Mucosa of stomach (tissue), 1 donor: ENCODE results near the gene FBXL13.
"Not testable (repeated sequence)": the region's sequence is repeated elsewhere in the genome, so short reads cannot be mapped to it uniquely, and the experiment has no call there.

Experiments used
- H3K27me3 ChIP-seq: one replicate; pipeline ENCODE4 v1.7.0; 2013; ENCODE audit warnings: mild to moderate bottlenecking, low read length; ENCODE audit not compliant: control insufficient read depth, insufficient read depth
- H3K36me3 ChIP-seq: one replicate; pipeline ENCODE4 v1.7.0; 2013; ENCODE audit warnings: low read length; ENCODE audit not compliant: control insufficient read depth, insufficient read depth
- H3K4me1 ChIP-seq: one replicate; pipeline ENCODE4 v1.7.0; 2013; ENCODE audit warnings: mild to moderate bottlenecking, low read length; ENCODE audit not compliant: control insufficient read depth, insufficient read depth
- H3K4me3 ChIP-seq: one replicate; pipeline ENCODE4 v1.7.0; 2013; ENCODE audit warnings: low read length
- H3K9ac ChIP-seq: one replicate; pipeline ENCODE4 v1.7.0; 2013; ENCODE audit warnings: mild to moderate bottlenecking, low read length, moderate library complexity
- H3K9me3 ChIP-seq: one replicate; pipeline ENCODE4 v1.7.0; 2013; ENCODE audit warnings: mild to moderate bottlenecking, low read length, moderate library complexity; ENCODE audit not compliant: control insufficient read depth
- donor health status: Pancreatic carcinoma.

Gene FBXL13

DNA sequence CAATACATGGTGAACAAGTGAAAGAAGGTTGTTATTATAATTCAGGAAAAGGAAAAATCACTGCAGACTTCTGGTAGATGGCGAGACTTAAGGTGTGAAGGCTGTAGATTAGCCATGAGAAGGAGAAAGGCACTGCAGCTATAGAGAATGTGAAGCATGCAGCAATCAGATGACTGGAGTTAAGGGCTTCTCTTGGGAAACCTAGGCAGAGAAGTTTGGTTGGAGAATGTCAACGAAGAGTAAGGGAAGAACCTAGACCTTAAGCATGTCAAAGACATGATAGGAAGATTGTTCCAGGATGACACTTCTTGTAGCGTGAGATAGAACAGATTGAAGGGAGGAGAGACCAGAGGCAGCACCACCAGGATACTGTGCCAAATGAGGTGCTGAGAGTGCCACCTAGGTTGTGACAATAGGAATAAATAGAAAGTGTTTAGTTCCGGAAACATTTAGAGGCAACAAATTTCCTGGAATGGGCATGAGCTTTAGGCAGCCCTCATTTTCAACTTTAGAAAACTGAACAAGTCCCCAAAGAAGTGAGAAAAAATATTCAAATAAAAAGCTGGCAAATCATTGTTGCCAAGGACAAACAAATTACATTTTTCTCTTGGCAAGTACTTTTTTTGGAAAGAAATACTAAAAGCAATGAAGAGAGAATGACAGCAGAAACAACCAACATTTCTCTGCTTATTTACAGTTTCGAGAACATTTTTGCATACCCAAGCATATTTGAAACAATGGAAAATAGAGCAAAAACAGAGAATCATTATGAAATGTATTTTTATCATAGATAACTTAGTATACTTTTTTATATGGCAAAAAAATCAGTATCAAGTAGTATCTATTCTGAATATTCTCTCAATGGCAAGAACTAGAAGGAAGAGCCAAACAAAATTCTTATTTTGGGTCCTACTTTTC is 156.9 kb downstream of the FBXL13 start:
- no peaks in the 10 kb centered on the region for H3K4me1 ChIP-seq
- no peaks in the 10 kb centered on the region for H3K36me3 ChIP-seq
- H3K9ac ChIP-seq: no peak overlapping the region
- no peaks in the 10 kb centered on the region for H3K9me3 ChIP-seq
- H3K27me3 ChIP-seq: no peaks in the 10 kb centered on the region
- H3K4me3 ChIP-seq: no peak overlapping the region

GRCh38 chr7:102916881-102917280 is 157.7 kb downstream of the FBXL13 start:
- no peak overlapping the region for H3K9ac ChIP-seq
- H3K9me3 ChIP-seq: no peaks in the 10 kb centered on the region
- no peak overlapping the region for H3K4me3 ChIP-seq
- no peaks in the 10 kb centered on the region for H3K4me1 ChIP-seq
- no peaks in the 10 kb centered on the region for H3K27me3 ChIP-seq
- H3K36me3 ChIP-seq: no peaks in the 10 kb centered on the region

- no peak overlapping the region for H3K4me3 ChIP-seq
- no peaks in the 10 kb centered on the region for H3K36me3 ChIP-seq
- no peak overlapping the region for H3K9ac ChIP-seq
- no peaks in the 10 kb centered on the region for H3K27me3 ChIP-seq
- H3K4me1 ChIP-seq: no peaks in the 10 kb centered on the region
- H3K9me3 ChIP-seq: no peaks in the 10 kb centered on the region
Measured at GRCh38 chr7:102916426-102916825, 158.2 kb downstream of the FBXL13 start.

GRCh38 chr7:102914585-102914984 is 160.0 kb downstream of the FBXL13 start:
- no peaks in the 10 kb centered on the region for H3K9me3 ChIP-seq
- no peaks in the 10 kb centered on the region for H3K4me1 ChIP-seq
- no peaks in the 10 kb centered on the region for H3K27me3 ChIP-seq
- H3K4me3 ChIP-seq: no peak overlapping the region
- no peaks in the 10 kb centered on the region for H3K36me3 ChIP-seq
- H3K9ac ChIP-seq: no peak overlapping the region

DNA sequence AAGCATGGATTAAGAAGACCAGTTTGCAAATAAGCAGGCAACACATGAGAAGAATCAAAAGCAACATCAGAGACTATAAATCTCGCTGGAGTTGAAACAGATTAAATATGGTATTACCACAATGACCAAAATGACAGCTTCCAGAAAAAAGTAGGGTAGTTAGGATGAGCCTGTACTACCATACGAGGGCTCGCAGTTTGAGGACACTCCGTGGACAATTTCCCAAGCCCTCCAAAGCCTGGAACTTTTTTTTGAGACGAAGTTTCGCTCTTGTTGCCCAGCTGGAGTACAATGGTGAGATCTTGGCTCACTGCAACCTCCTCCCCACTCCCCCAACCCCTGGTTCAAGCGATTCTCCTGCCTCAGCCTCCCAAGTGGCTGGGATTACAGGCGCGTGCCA is 160.8 kb downstream of the FBXL13 start:
- Histone ChIP-seq H3K9me3 (no peaks in the 10 kb centered on the region), H3K36me3 (no peaks in the 10 kb centered on the region), H3K27me3 (no peaks in the 10 kb centered on the region), H3K9ac (no peak overlapping the region), H3K4me3 (no peak overlapping the region), H3K4me1 (no peaks in the 10 kb centered on the region)

- no peaks in the 10 kb centered on the region for H3K36me3 ChIP-seq
- no peaks in the 10 kb centered on the region for H3K9me3 ChIP-seq
- H3K9ac ChIP-seq: no peak within 1 kb of the TSS
- no peaks in the 10 kb centered on the region for H3K4me1 ChIP-seq
- no peak within 1 kb of the TSS for H3K4me3 ChIP-seq
- H3K27me3 ChIP-seq: no peaks in the 10 kb centered on the region
Measured at GRCh38 chr7:102912742-102913141, 161.9 kb downstream of the FBXL13 start, which contains the start of gene LRRC17. TSS of gene LRRC17 (plus strand) at chr7:102913000. CDS start at chr7:102933914, 20,914 bp downstream.

DNA sequence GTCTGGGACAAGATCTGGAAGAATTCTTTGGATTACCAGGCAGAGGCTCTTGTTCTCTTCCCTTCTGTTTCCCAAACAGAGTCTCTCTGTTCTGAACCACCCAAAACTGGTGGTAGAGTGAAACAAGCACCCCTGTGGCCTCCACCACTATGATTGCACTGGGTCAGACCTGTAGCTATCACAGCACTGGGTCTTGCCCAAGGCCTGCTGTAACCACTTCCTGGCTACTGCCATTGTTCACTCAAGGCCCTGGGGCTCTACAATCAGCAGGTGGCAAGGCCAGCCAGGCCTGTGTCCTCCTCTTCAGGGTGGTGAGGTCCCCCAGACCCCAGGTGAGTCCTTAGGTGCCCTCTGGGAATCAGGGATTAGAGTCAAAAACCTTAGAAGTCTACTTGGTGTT is 165.9 kb downstream of the FBXL13 start:
- H3K36me3 ChIP-seq: no peaks in the 10 kb centered on the region
- H3K4me3 ChIP-seq: no peak overlapping the region
- H3K27me3 ChIP-seq: no peaks in the 10 kb centered on the region
- H3K9ac ChIP-seq: no peak overlapping the region
- no peaks in the 10 kb centered on the region for H3K9me3 ChIP-seq
- no peaks in the 10 kb centered on the region for H3K4me1 ChIP-seq

DNA sequence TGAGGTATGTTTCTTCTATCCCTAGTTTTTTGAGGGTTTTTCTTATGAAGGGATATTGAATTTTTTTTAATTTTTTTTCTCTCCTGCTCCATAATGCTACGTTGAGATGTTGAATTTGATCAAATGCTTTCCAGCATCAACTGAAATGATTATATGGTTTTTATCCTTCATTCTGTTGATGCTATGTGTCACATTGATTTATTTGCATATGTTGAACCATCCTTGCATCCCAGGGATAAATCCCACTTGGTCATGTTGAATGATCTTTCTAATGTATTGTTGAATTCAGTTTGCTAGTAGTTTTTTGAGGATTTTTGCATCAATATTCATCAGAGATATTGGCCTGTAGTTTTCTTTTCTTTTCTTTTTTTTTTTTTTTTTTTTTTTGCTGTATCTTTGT is 171.0 kb downstream of the FBXL13 start:
- not testable (repeated sequence) for H3K4me1 ChIP-seq, H3K4me3 ChIP-seq, H3K9me3 ChIP-seq, H3K27me3 ChIP-seq, H3K9ac ChIP-seq, H3K36me3 ChIP-seq

DNA sequence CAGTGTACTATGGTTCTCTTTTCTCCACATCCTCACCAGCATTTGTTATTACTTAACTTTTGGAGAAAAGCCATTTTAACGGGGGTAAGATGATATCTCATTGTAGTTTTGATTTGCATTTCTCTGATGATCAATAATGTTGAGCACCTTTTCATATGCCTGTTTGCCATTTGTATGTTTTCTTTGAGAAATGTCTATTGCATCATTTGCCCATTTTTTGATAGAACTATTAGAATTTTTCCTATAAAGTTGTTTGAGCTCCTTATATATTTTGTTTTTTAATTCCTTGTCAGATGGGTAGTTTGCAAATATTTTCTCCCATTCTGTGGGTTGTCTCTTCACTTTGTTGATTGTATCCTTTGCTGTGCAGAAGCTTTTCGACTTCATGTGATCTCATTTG is 172.5 kb downstream of the FBXL13 start:
- H3K9me3 ChIP-seq, H3K4me3 ChIP-seq, H3K9ac ChIP-seq, H3K27me3 ChIP-seq, H3K4me1 ChIP-seq, H3K36me3 ChIP-seq: not testable (repeated sequence)

DNA sequence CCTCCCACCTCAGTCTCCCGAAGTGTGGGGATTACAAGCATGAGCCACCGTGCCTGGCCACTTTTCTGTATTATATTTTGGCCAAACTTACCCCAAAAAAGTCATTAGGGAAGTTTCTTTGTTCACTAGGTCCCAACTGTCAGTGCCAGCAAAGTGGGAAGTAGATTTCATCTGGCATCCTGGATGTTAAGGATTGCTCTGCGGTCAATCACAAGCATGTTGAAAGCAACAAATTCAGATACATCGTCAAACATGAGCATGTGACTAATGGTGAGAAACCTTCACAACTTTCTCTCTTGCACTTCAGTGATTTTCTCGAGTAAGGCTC is 176.1 kb downstream of the FBXL13 start:
- Histone ChIP-seq H3K27me3 (no peaks in the 10 kb centered on the region), H3K36me3 (no peaks in the 10 kb centered on the region), H3K9me3 (no peaks in the 10 kb centered on the region), H3K4me3 (no peak overlapping the region), H3K9ac (no peak overlapping the region), H3K4me1 (no peaks in the 10 kb centered on the region)

DNA sequence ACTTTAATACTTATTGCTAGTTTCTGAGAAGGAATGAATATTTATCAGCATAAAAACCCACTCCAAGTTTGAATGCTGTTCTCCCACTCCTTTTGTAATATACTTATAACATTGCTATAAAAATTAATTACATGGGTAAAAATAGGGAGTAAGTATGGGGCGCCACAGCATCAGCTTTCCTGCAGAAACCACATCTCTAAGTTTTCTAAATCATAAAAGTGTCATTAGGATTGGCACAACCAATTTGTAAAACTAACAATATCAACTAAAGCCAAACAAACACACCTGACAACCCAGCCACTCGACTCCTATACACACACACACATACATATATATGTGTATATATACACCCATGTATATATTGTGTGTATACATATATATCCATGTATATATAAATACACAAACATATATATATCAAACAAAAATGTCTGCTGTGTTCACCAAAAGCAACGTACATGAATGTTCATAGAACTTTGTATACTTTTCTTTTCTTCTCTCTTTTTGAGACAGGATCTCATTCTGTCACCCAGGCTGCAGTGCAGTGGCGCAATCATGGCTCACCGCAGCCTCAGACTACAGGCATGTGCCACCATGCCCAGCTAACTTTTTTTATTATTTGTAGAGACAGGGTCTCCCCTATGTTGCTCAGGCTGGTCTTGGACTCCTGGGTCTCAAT is 176.6 kb downstream of the FBXL13 start:
- no peaks in the 10 kb centered on the region for H3K4me1 ChIP-seq
- H3K4me3 ChIP-seq: no peak overlapping the region
- H3K9me3 ChIP-seq: no peaks in the 10 kb centered on the region
- H3K36me3 ChIP-seq: no peaks in the 10 kb centered on the region
- H3K27me3 ChIP-seq: no peaks in the 10 kb centered on the region
- no peak overlapping the region for H3K9ac ChIP-seq

DNA sequence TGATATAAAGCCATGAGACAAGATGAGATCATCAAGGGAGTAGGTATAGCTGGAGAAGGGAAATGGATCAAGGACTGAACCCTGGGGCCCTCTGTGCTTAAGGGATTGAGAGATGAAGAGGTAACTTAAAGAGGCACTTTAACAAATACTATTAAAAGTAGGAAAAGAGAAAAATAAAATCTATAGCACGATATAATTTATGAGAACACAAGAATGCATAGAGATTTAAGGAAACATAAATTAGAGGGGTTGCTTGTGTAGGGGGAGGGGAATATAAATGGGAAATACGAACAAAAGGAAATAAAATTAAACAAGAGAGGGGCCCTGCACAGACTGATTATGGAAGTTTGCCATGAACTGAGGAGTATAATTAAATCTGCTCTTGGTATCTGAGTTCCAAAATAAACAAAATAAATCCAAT is 177.4 kb downstream of the FBXL13 start:
- Histone ChIP-seq H3K9me3 (no peaks in the 10 kb centered on the region), H3K27me3 (no peaks in the 10 kb centered on the region), H3K9ac (no peak overlapping the region), H3K4me3 (no peak overlapping the region), H3K4me1 (no peaks in the 10 kb centered on the region), H3K36me3 (no peaks in the 10 kb centered on the region)
